T-cell (primary cell): ENCODE measurements around the gene WDR81. TPM values are rescaled to one million over a fixed set of nuclear protein-coding genes. Genes with fewer than 3 reads are reported as not detected.
"Not testable (repeated sequence)": the region's sequence is repeated elsewhere in the genome, so short reads cannot be mapped to it uniquely, and the experiment has no call there.

Experiments
- ATAC-seq, 4 experiments: fragments of 200-7000 bp in 3 of 4; fragments of 150-1000 bp in 1 of 4; cut with Tn5 transposase; replicated peaks in 1 of 4; 1 replicate in 3 of 4; 2 replicates in 1 of 4; pipeline ENCODE4 v1.10.0; 2021; ENCODE audit warnings: moderate library complexity in 3 of 4, mild to moderate bottlenecking in 2 of 4, moderate number of reproducible peaks in 1 of 4
- CTCF ChIA-PET, 2 donors: fragments of 300-600 bp; sonication (Branson Sonifier 250); formaldehyde crosslinking; loops; one replicate each; lab custom pipeline; 2022; ENCODE audit warnings: antibody characterized with exemption in 2 of 2; lab: Charles Lee
- POLR2A ChIA-PET, 2 donors: fragments of 300-600 bp; sonication (Branson Sonifier 250); formaldehyde crosslinking; loops; one replicate each; lab custom pipeline; 2022; ENCODE audit warnings: antibody characterized with exemption in 2 of 2; lab: Charles Lee
- DNase-seq, 35 experiments: peaks; one replicate each; pipeline versions ENCODE4 v3.0.0 to v3.0.0-alpha.2; 2013 to 2023
- H3K27ac ChIP-seq: one replicate; pipeline ENCODE4 v1.5.1; 2013; ENCODE audit warnings: low read length
- H3K27me3 ChIP-seq, 2 experiments: replicated peaks in 1 of 2; 1 replicate in 1 of 2; 2 replicates in 1 of 2; pipeline versions ENCODE4 v1.6.1 to v1.7.0; 2013; ENCODE audit warnings: low read length in 1 of 2, mixed read lengths in 1 of 2; ENCODE audit not compliant: control insufficient read depth in 2 of 2, insufficient read depth in 2 of 2; ENCODE audit errors: extremely low read depth in 1 of 2
- H3K36me3 ChIP-seq, 2 donors: 1 replicate in 1 of 2; 2 replicates in 1 of 2; pipeline versions ENCODE4 v1.6.1 to v1.7.0; 2013; ENCODE audit warnings: low read length in 1 of 2; ENCODE audit not compliant: control insufficient read depth in 2 of 2, insufficient read depth in 1 of 2; ENCODE audit errors: extremely low read depth in 1 of 2
- H3K4me1 ChIP-seq, 2 experiments: 1 replicate in 1 of 2; 2 replicates in 1 of 2; pipeline versions ENCODE4 v1.6.1 to v1.7.0; 2013; ENCODE audit warnings: low read length in 2 of 2, mixed read lengths in 1 of 2; ENCODE audit not compliant: insufficient read depth in 2 of 2, control insufficient read depth in 1 of 2; ENCODE audit errors: extremely low read depth in 1 of 2
- H3K4me3 ChIP-seq, 2 donors: 1 replicate in 1 of 2; 2 replicates in 1 of 2; pipeline versions ENCODE4 v1.5.1 to v1.7.0; 2013; ENCODE audit warnings: mild to moderate bottlenecking in 2 of 2, low read length in 1 of 2, moderate library complexity in 1 of 2; ENCODE audit not compliant: control insufficient read depth in 1 of 2; ENCODE audit errors: extremely low read depth in 1 of 2
- H3K9me3 ChIP-seq: 2 replicates; pipeline ENCODE4 v1.7.0; 2013
- H3K27ac Mint-ChIP-seq, 2 donors: one replicate each; pipeline ENCODE4 v1.8.0; 2020 to 2021; ENCODE audit warnings: mild to moderate bottlenecking in 2 of 2, mixed read lengths in 2 of 2
- H3K27me3 Mint-ChIP-seq, 2 donors: one replicate each; pipeline ENCODE4 v1.8.0; 2021 to 2022; ENCODE audit warnings: mixed read lengths in 2 of 2
- H3K36me3 Mint-ChIP-seq: one replicate; pipeline ENCODE4 v1.8.0; 2021; ENCODE audit warnings: mixed read lengths
- H3K4me1 Mint-ChIP-seq, 3 donors: one replicate each; pipeline ENCODE4 v1.8.0; 2020 to 2022; ENCODE audit warnings: mixed read lengths in 3 of 3, mild to moderate bottlenecking in 1 of 3
- H3K4me3 Mint-ChIP-seq, 3 donors: one replicate each; pipeline ENCODE4 v1.8.0; 2020 to 2022; ENCODE audit warnings: mild to moderate bottlenecking in 3 of 3, mixed read lengths in 3 of 3, moderate library complexity in 3 of 3
- H3K9me3 Mint-ChIP-seq, 3 donors: one replicate each; pipeline ENCODE4 v1.8.0; 2020 to 2022; ENCODE audit warnings: mixed read lengths in 3 of 3
- WGBS: methylation state at CpG from one replicate; pipeline ENCODE4 v1.1.5; 2013; ENCODE audit warnings: missing lambda C conversion rate; ENCODE audit not compliant: insufficient coverage; 5-methylcytosine and 5-hydroxymethylcytosine counted together
- total RNA-seq, 35 experiments: library from RNA in 6 of 35; stranded (reverse) in 6 of 35; fragments of 120-200 nt in 1 of 35; gene quantifications; one replicate each; pipeline versions ENCODE4 v1.2.1 to v1.2.4 and lab custom pipeline; 2013 to 2026

The WDR81 gene
- total RNA-seq, 5 donors from 2014 or later (not counting 1 experiment from before 2014, with no cell fraction given) = 41.4 to 76.0 (median 63.1) TPM

GRCh38 chr17:1690544-1691221 is 33.8 kb upstream of the WDR81 start:
- Mint-ChIP-seq H3K27ac (no peak overlapping the region), H3K9me3 (no peaks in the 10 kb centered on the region), H3K27me3 (peaks cover 2 to 4% of the 10 kb centered on the region in 2 donors), H3K4me3 (no peak overlapping the region), H3K4me1 (peaks cover 0 to 2% (median 0%) of the 10 kb centered on the region in 3 donors), H3K36me3 (no peaks in the 10 kb centered on the region)
- CTCF ChIA-PET = no interaction called here
- DNase-seq (no peak), ATAC-seq (no peak)
- no peak overlapping the region for H3K27ac ChIP-seq
- H3K36me3 ChIP-seq = no peaks in the 10 kb centered on the region
- H3K27me3 ChIP-seq = peaks cover 0 to 7% of the 10 kb centered on the region in 2 experiments
- no peak overlapping the region for H3K4me3 ChIP-seq
- H3K9me3 ChIP-seq = no peaks in the 10 kb centered on the region
- POLR2A ChIA-PET = no interaction called here
- H3K4me1 ChIP-seq = no peaks in the 10 kb centered on the region
- 100% methylated on average over 1 of the region's 8 CpGs for WGBS

DNA sequence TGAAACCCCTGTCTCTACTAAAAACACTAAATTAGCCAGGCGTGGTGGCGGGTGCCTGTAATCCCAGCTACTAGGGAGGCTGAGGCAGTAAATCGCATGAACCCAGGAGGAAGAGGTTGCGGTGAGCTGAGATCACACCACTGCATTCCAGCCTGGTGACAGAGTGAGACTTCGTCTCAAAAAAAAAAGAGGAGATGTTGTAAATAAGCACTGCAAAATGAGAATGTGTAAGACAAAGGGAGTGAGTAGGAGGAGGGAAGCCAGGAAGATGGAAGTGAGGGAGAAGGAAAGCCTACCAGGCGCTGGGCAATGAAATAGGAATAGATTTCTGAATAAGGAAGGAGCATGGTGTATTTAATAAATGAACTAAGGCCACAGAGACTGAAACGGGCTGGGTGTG is 31.2 kb upstream of the WDR81 start:
- Mint-ChIP-seq H3K36me3 (no peaks in the 10 kb centered on the region), H3K27ac (no peak overlapping the region), H3K4me3 (no peak overlapping the region), H3K4me1 (no peaks in the 10 kb centered on the region), H3K27me3 (peaks cover 2 to 4% of the 10 kb centered on the region in 2 donors), H3K9me3 (no peaks in the 10 kb centered on the region)
- WGBS = 75% methylated on average over 6 of the region's 7 CpGs
- Histone ChIP-seq H3K4me3 (no peak overlapping the region), H3K27me3 (peaks cover 0 to 11% of the 10 kb centered on the region in 2 experiments), H3K27ac (no peak overlapping the region), H3K36me3 (no peaks in the 10 kb centered on the region), H3K9me3 (no peaks in the 10 kb centered on the region), H3K4me1 (no peaks in the 10 kb centered on the region)
- ChIA-PET CTCF (no interaction called here), POLR2A (no interaction called here)
- no peak for ATAC-seq
- DNase-seq = no peak

DNA sequence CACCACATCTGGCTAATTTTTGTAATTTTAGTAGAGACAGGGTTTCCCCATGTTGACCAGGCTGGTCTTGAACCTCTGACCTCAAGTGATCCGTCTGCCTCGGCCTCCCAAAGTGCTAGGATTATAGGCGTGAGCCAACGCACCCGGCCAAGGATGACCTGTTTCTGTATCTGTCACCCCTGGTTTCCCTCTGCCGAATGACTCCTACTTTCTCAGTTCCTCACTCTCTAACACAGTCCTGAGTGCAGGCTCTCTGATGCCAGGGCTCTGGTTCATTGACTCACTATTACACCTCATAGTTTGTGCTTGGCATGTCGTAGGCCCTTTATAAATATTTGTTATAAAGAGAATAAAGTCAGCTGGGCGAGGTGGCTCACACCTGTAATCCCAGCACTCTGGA is 29.1 kb upstream of the WDR81 start:
- Histone ChIP-seq H3K4me1 (no peaks in the 10 kb centered on the region), H3K4me3 (no peak overlapping the region), H3K27me3 (peaks cover 0 to 11% of the 10 kb centered on the region in 2 experiments), H3K9me3 (no peaks in the 10 kb centered on the region), H3K27ac (no peak overlapping the region), H3K36me3 (no peaks in the 10 kb centered on the region)
- Mint-ChIP-seq H3K36me3 (no peaks in the 10 kb centered on the region), H3K9me3 (no peaks in the 10 kb centered on the region), H3K4me1 (no peaks in the 10 kb centered on the region), H3K4me3 (no peak overlapping the region), H3K27ac (no peak overlapping the region), H3K27me3 (peaks cover 2 to 4% of the 10 kb centered on the region in 2 donors)
- ChIA-PET POLR2A (no interaction called here), CTCF (no interaction called here)
- 87% methylated on average over 7 of the region's 8 CpGs for WGBS
- DNase-seq (no peak), ATAC-seq (no peak)

- no peak overlapping the region for H3K27ac Mint-ChIP-seq
- ChIA-PET POLR2A (no interaction called here), CTCF (interaction anchor here in 1 of 2 donors (0.7 kb wide), 1 partner anchor 131 kb away, joined by 6 read pairs; no protein-coding TSS in a partner anchor)
- no peaks in the 10 kb centered on the region for H3K36me3 Mint-ChIP-seq
- Histone ChIP-seq H3K27me3 (peaks cover 0 to 11% of the 10 kb centered on the region in 2 experiments), H3K4me1 (no peaks in the 10 kb centered on the region), H3K36me3 (no peaks in the 10 kb centered on the region), H3K9me3 (no peaks in the 10 kb centered on the region), H3K4me3 (no peak overlapping the region), H3K27ac (no peak overlapping the region)
- DNase-seq (no peak), ATAC-seq (no peak)
- no peaks in the 10 kb centered on the region for H3K4me1 Mint-ChIP-seq
- peaks cover 0 to 4% of the 10 kb centered on the region in 2 donors for H3K27me3 Mint-ChIP-seq
- H3K4me3 Mint-ChIP-seq = no peak overlapping the region
- WGBS = 78% methylated on average over 4 of the region's 5 CpGs
- H3K9me3 Mint-ChIP-seq = no peaks in the 10 kb centered on the region
Observed at GRCh38 chr17:1697681-1698080, 26.8 kb upstream of the WDR81 start.

GRCh38 chr17:1699891-1700290 is 24.6 kb upstream of the WDR81 start:
- H3K27ac ChIP-seq, H3K4me1 ChIP-seq, H3K36me3 Mint-ChIP-seq, POLR2A ChIA-PET, H3K4me1 Mint-ChIP-seq, H3K27me3 ChIP-seq, CTCF ChIA-PET, H3K27me3 Mint-ChIP-seq, H3K27ac Mint-ChIP-seq, H3K9me3 ChIP-seq, DNase-seq, ATAC-seq, H3K4me3 Mint-ChIP-seq, H3K4me3 ChIP-seq, H3K9me3 Mint-ChIP-seq, H3K36me3 ChIP-seq: not testable (repeated sequence)
- 100% methylated on average over 3 of the region's 5 CpGs for WGBS

DNA sequence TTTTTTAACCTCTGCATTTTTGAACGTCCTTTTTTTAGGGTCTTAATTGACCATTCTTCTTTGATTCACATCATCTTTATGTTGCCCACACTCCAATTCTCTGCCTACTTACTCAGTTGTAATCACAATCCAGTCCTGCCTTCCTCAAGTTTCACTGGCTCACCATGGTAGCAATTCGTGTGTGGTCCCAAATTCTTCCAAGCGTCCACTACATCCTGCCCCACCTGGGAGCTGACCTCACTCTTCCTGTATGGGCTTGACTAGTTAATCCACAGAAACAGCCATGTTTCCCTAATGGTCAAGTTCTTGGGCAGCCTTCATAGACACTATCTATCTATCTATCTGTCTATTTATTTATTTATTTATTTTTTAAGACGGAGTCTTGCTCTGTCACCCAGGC is 21.4 kb upstream of the WDR81 start:
- Histone ChIP-seq H3K27me3 (peaks cover 3 to 10% of the 10 kb centered on the region in 2 experiments), H3K9me3 (no peaks in the 10 kb centered on the region), H3K36me3 (no peaks in the 10 kb centered on the region), H3K4me3 (no peak overlapping the region), H3K27ac (no peak overlapping the region), H3K4me1 (peaks cover 0 to 8% of the 10 kb centered on the region in 2 experiments)
- Mint-ChIP-seq H3K4me3 (no peak overlapping the region), H3K36me3 (no peaks in the 10 kb centered on the region), H3K4me1 (peaks cover 0 to 10% (median 3%) of the 10 kb centered on the region in 3 donors), H3K27ac (no peak overlapping the region), H3K27me3 (peaks cover 8 to 20% of the 10 kb centered on the region in 2 donors), H3K9me3 (no peaks in the 10 kb centered on the region)
- 33% methylated on average over 1 of the region's 4 CpGs for WGBS
- ChIA-PET CTCF (interaction anchor here in 1 of 2 donors (0.5 kb wide), 1 partner anchor 37 kb away, joined by 4 read pairs; no protein-coding TSS in a partner anchor), POLR2A (no interaction called here)
- DNase-seq (no peak), ATAC-seq (no peak)
